HCT116 (cell line): ENCODE results near the gene TTC21B. TPM values are rescaled to one million over a fixed set of nuclear protein-coding genes. Genes with fewer than 3 reads are reported as not detected.

Experiments used
- ATAC-seq: fragments of 200-7000 bp; cut with Tn5 transposase; 2 replicates; pipeline ENCODE4 v1.9.1; 2020; ENCODE audit warnings: mild to moderate bottlenecking, moderate library complexity
- BruUV-seq: library from RNA; stranded (reverse); fragments of 400-500 nt; replicated peaks from 2 replicates; lab custom pipeline; 2021; lab: Mats Ljungman, UMichigan
- CTCF ChIA-PET: fragments of 300-600 bp; sonication (Branson Sonifier 250); formaldehyde crosslinking; loops from one replicate; lab custom pipeline; 2021; ENCODE audit warnings: antibody characterized with exemption; lab: Charles Lee
- POLR2A ChIA-PET: fragments of 300-600, 350-600 bp; sonication (Branson Sonifier 250); formaldehyde crosslinking; loops from one replicate; lab custom pipeline; 2021; ENCODE audit warnings: antibody characterized with exemption; lab: Charles Lee
- RAD21 ChIA-PET, 2 experiments: fragments of 300-600 bp; sonication (Branson Sonifier 250); formaldehyde crosslinking; loops; one replicate each; lab custom pipeline; 2023; ENCODE audit warnings: low total read pairs in 2 of 2; ENCODE audit not compliant: uncharacterized antibody in 2 of 2, unreplicated experiment in 2 of 2, low non-redundant PET in 1 of 2; lab: Charles Lee
- DNase-seq: peaks from one replicate; pipeline ENCODE4 v3.0.0-alpha.2; 2010; ENCODE audit warnings: low read depth, low spot score
- H2AFZ ChIP-seq: fragments of 200-600 bp; shearing (Covaris generic), sonication (generic); 2 replicates; pipeline ENCODE4 v1.6.1; 2017; ENCODE audit warnings: low read depth, mixed run types, mixed read lengths, antibody characterized with exemption, low read length; ENCODE audit not compliant: poor library complexity, severe bottlenecking
- H3K27ac ChIP-seq: 2 replicates; pipeline ENCODE4 v1.5.1; 2012; ENCODE audit warnings: low read depth, low read length
- H3K27me3 ChIP-seq: fragments of 200-600 bp; sonication (generic); 2 replicates; pipeline ENCODE4 v1.6.1; 2016; ENCODE audit warnings: mixed run types, low read length, mixed read lengths; ENCODE audit not compliant: insufficient read depth
- H3K36me3 ChIP-seq, 2 experiments: fragments of 200-500 bp in 1 of 2; fragments of 200-600 bp in 1 of 2; sonication (Bioruptor generic) in 1 of 2; sonication (generic) in 1 of 2; 2 replicates each; pipeline versions ENCODE4 v1.5.1 to v1.6.1; 2014 to 2016; ENCODE audit warnings: low read length in 2 of 2, inconsistent platforms in 1 of 2, mixed read lengths in 1 of 2, mixed run types in 1 of 2; ENCODE audit not compliant: insufficient read depth in 2 of 2, control insufficient read depth in 1 of 2
- H3K4me1 ChIP-seq, 2 experiments: fragments of 200-600 bp in 1 of 2; sonication (generic) in 1 of 2; 2 replicates each; pipeline versions ENCODE4 v1.5.1 to v1.6.1; 2012 to 2017; ENCODE audit warnings: low read length in 2 of 2, inconsistent platforms in 1 of 2, mild to moderate bottlenecking in 1 of 2, mixed read lengths in 1 of 2, mixed run types in 1 of 2, moderate library complexity in 1 of 2; ENCODE audit not compliant: insufficient read depth in 2 of 2, control insufficient read depth in 1 of 2
- H3K4me2 ChIP-seq: fragments of 200-600 bp; sonication (generic); 2 replicates; pipeline ENCODE4 v1.6.1; 2017; ENCODE audit warnings: mixed run types, low read length, mixed read lengths
- H3K4me3 ChIP-seq, 2 experiments: fragments of 200-600 bp in 1 of 2; sonication (generic) in 1 of 2; replicated peaks in 1 of 2; 2 replicates each; pipeline ENCODE4 v1.5.1; 2011 to 2016; ENCODE audit warnings: low read length in 2 of 2, control low read depth in 1 of 2, low read depth in 1 of 2, mild to moderate bottlenecking in 1 of 2, mixed read lengths in 1 of 2, mixed run types in 1 of 2
- H3K79me2 ChIP-seq: fragments of 200-600 bp; sonication (generic); 2 replicates; pipeline ENCODE4 v1.6.1; 2017; ENCODE audit warnings: mild to moderate bottlenecking, mixed run types, low read length, moderate library complexity, mixed read lengths; ENCODE audit not compliant: insufficient read depth
- H3K9ac ChIP-seq: fragments of 200-600 bp; sonication (generic); 2 replicates; pipeline ENCODE4 v1.6.1; 2016; ENCODE audit warnings: low read length, mixed read lengths
- H3K9me2 ChIP-seq: fragments of 200-600 bp; sonication (generic), shearing (Covaris generic); 2 replicates; pipeline ENCODE4 v1.6.1; 2017; ENCODE audit warnings: mixed run types, mild to moderate bottlenecking, moderate library complexity; ENCODE audit not compliant: insufficient read depth
- H3K9me3 ChIP-seq, 2 experiments: fragments of 200-500 bp in 1 of 2; fragments of 200-600 bp in 1 of 2; sonication (Bioruptor generic) in 1 of 2; sonication (generic) in 1 of 2; 2 replicates each; pipeline ENCODE4 v1.6.1; 2014 to 2017; ENCODE audit warnings: low read length in 2 of 2, mixed read lengths in 2 of 2, inconsistent platforms in 1 of 2, low read depth in 1 of 2, mild to moderate bottlenecking in 1 of 2, mixed run types in 1 of 2, moderate library complexity in 1 of 2; ENCODE audit not compliant: control insufficient read depth in 1 of 2, insufficient read depth in 1 of 2
- H4K20me1 ChIP-seq: fragments of 200-600 bp; sonication (generic), shearing (Covaris generic); 2 replicates; pipeline ENCODE4 v1.6.1; 2017; ENCODE audit warnings: mixed run types, mild to moderate bottlenecking, moderate library complexity; ENCODE audit not compliant: insufficient read depth
- EGR1 ChIP-seq: IDR thresholded peaks from 2 replicates; pipeline ENCODE4 v1.6.1; 2012; ENCODE audit warnings: low read depth
- EZH2 ChIP-seq: fragments of 200-600 bp; sonication (generic); IDR thresholded peaks from 2 replicates; pipeline ENCODE4 v1.6.1; 2017; ENCODE audit warnings: antibody characterized with exemption, mixed run types
- FOSL1 ChIP-seq: IDR thresholded peaks from 2 replicates; pipeline ENCODE4 v1.6.1; 2012; ENCODE audit warnings: low read depth
- JUND ChIP-seq: IDR thresholded peaks from 2 replicates; pipeline ENCODE4 v1.6.1; 2012
- POLR2A ChIP-seq: IDR thresholded peaks from 2 replicates; pipeline ENCODE4 v1.7.0; 2011; ENCODE audit warnings: borderline replicate concordance; ENCODE audit not compliant: insufficient read depth, insufficient read length; ENCODE audit errors: extremely low read depth
- POLR2AphosphoS5 ChIP-seq: IDR thresholded peaks from 2 replicates; pipeline ENCODE4 v1.6.1; 2011; ENCODE audit warnings: mild to moderate bottlenecking, low read depth, low read length, moderate library complexity
- RAD21 ChIP-seq: IDR thresholded peaks from 2 replicates; pipeline ENCODE4 v1.6.1; 2012; ENCODE audit warnings: low read depth, mild to moderate bottlenecking
- SIN3A ChIP-seq: IDR thresholded peaks from 2 replicates; pipeline ENCODE4 v1.6.1; 2012; ENCODE audit warnings: low read depth
- SP1 ChIP-seq: IDR thresholded peaks from 2 replicates; pipeline ENCODE4 v1.6.1; 2012; ENCODE audit warnings: low read depth
- SRF ChIP-seq: IDR thresholded peaks from 2 replicates; pipeline ENCODE4 v1.6.1; 2012; ENCODE audit warnings: low read depth
- YY1 ChIP-seq: IDR thresholded peaks from 2 replicates; pipeline ENCODE4 v1.6.1; 2011; ENCODE audit warnings: low read length, low read depth, moderate library complexity, mild to moderate bottlenecking; ENCODE audit not compliant: insufficient replicate concordance; ENCODE audit errors: extremely low read depth
- ZBTB33 ChIP-seq: IDR thresholded peaks from 2 replicates; pipeline ENCODE4 v1.6.1; 2011; ENCODE audit warnings: mild to moderate bottlenecking, low read length, moderate library complexity; ENCODE audit not compliant: insufficient replicate concordance; ENCODE audit errors: extremely low read depth
- intact Hi-C: fragments of 100-400 bp; cut with micrococcal nuclease; formaldehyde crosslinking; loops from 2 replicates; pipeline ENCODE4 v1.10.0; 2022
- total RNA-seq: library from RNA; stranded (reverse); gene quantifications from one replicate; pipeline ENCODE4 v1.2.1, GENCODE V29; 2021; ENCODE audit not compliant: unreplicated experiment
- TF ChIP-seq, protein P1 (sequence below), 3 experiments: fragments of 200-600 bp in 1 of 3; sonication (generic) in 1 of 3; IDR thresholded peaks in 2 of 3; conservative IDR thresholded peaks in 1 of 3; 2 replicates each; pipeline ENCODE4 v1.5.1; 2012 to 2017; ENCODE audit warnings: low read depth in 2 of 3, low read length in 2 of 3, antibody characterized with exemption in 1 of 3, borderline replicate concordance in 1 of 3, control low read depth in 1 of 3, mild to moderate bottlenecking in 1 of 3, mixed read lengths in 1 of 3, mixed run types in 1 of 3, moderate library complexity in 1 of 3; ENCODE audit not compliant: insufficient read depth in 1 of 3

The TTC21B gene
- total RNA-seq, 1 experiment from 2014 or later = 12.2 TPM

- TF ChIP-seq RAD21 (no peak), JUND (no peak), SIN3A (no peak), POLR2AphosphoS5 (no peak), ZBTB33 (no peak), YY1 (no peak), POLR2A (no peak), EGR1 (no peak), EZH2 (no peak), FOSL1 (no peak), SP1 (no peak), SRF (no peak)
- TF ChIP-seq, protein P1, sequence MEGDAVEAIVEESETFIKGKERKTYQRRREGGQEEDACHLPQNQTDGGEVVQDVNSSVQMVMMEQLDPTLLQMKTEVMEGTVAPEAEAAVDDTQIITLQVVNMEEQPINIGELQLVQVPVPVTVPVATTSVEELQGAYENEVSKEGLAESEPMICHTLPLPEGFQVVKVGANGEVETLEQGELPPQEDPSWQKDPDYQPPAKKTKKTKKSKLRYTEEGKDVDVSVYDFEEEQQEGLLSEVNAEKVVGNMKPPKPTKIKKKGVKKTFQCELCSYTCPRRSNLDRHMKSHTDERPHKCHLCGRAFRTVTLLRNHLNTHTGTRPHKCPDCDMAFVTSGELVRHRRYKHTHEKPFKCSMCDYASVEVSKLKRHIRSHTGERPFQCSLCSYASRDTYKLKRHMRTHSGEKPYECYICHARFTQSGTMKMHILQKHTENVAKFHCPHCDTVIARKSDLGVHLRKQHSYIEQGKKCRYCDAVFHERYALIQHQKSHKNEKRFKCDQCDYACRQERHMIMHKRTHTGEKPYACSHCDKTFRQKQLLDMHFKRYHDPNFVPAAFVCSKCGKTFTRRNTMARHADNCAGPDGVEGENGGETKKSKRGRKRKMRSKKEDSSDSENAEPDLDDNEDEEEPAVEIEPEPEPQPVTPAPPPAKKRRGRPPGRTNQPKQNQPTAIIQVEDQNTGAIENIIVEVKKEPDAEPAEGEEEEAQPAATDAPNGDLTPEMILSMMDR (IDR thresholded peaks at IDR 0.05 in 2 of 3, conservative IDR thresholded peaks at IDR 0.05 in 1 of 3; ENCODE audit: borderline replicate concordance in 1 of 3, insufficient read depth in 1 of 3, low read depth in 2 of 3, low read length in 2 of 3) = no peak
- no peaks in the 10 kb centered on the region for H3K4me1 ChIP-seq
- H3K79me2 ChIP-seq = no peaks in the 10 kb centered on the region
- no peak overlapping the region for H3K9ac ChIP-seq
- H3K4me2 ChIP-seq = no peak overlapping the region
- peaks cover 4 to 9% of the 10 kb centered on the region in 2 experiments; a peak in 2 of 4 replicates for H3K36me3 ChIP-seq
- POLR2A ChIA-PET = no interaction called here
- H2AFZ ChIP-seq = no peak overlapping the region
- no TSS peak for BruUV-seq
- no peak overlapping the region for H3K4me3 ChIP-seq
- DNase-seq = no peak
- RAD21 ChIA-PET = no interaction called here
- H3K9me2 ChIP-seq = no peaks in the 10 kb centered on the region
- CTCF ChIA-PET = no interaction called here
- no peak overlapping the region for H3K27ac ChIP-seq
- ATAC-seq = no peak
- intact Hi-C loops = no loop called here
- no peaks in the 10 kb centered on the region for H3K9me3 ChIP-seq
- no peaks in the 10 kb centered on the region; the same call in 1 of the 2 replicates for H4K20me1 ChIP-seq
- no peaks in the 10 kb centered on the region for H3K27me3 ChIP-seq
Observed at GRCh38 chr2:165899311-165899710, 54.3 kb downstream of the TTC21B start.
